Fibroblast of skin of right quadriceps (primary cell): Measurements from ENCODE around the gene DNAL1.
"Not testable (repeated sequence)": the region's sequence is repeated elsewhere in the genome, so short reads cannot be mapped to it uniquely, and the experiment has no call there.

Source experiments
- DNase-seq: peaks from one replicate; pipeline ENCODE4 v3.0.0-alpha.2; 2013

Gene DNAL1

DNA sequence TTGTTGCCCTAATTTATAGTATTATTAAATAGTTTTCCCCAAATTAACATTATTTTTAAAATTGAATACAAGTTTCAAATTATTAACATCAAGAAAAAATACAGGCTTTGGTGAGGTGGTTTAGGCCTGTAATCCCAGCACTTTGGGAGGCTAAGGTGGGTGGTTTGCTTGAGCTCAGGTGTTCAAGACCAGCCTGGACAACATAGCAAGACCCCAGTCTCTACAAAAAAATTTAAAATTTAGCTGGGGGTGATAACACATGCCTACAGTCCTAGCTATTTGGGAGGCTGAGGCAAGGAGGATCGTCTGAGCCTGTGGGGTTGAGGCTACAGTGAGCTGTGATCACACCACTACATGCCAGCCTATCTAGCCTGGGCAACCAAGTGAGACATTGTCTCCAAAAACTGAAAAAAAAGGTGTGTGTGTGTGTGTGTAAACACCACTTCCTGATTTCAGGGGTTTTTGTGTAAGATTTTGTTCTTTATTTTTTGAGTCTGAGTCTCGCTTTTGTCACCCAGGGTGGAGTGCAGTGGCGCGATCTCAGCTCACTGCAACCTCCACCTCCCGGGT, 3.9 kb upstream of the DNAL1 start:
- no peak for DNase-seq

DNA sequence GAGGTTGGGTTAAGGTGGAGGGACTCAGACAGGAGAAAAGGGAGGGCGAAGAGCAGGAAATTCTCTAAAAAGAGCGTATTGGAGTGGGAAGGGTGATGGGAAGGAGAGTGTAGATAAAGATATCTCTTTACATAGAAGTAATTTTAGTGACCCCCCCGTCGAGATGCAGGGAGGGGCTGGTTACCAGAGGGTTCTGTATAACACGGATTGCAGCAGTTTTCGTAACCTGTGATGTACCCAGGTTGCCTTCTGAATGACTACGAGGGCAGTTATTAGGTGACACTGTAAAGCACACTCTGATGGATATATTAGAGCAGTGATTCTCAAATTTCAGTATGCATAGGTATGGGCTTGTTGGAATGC, 443 bp downstream of the DNAL1 start:
- DNase-seq = no peak

DNA sequence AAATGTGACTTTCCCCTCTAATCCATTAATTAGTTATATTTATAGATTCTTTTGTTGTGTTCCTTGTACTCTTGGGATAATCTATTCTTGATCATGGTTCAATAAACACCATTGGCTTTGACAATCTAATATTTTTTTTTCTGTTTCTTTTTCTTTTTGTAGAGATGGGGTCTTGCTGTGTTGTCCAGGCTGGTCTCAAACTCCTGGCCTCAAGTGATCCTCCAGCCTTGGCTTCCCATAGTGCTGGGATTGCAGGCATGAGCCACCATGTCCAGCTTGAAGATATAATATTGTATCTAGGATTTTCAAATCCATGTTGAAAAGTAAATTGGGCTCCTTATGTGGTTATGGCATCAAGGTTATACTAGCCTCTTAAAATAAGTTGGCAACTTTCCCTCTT, 6.2 kb downstream of the DNAL1 start:
- no peak for DNase-seq

DNA sequence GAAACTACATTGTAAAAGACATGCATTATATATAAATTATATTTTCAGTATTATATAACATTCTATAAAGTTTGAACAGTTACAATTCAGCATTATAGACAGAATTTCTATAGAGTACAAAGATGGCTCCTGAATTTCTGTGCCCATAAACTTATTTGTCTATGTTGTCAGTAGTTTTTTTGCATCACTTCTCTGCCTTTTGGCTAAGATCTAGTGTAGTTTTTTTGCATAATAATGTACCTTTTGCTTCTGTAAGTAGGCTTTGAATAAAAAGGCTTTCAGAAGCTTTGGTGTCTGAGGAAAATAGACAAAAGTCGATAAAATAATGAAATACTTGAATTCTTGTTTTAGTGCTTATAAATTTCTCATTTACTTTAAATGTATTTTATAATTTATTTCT, 11.1 kb downstream of the DNAL1 start:
- DNase-seq = no peak

DNA sequence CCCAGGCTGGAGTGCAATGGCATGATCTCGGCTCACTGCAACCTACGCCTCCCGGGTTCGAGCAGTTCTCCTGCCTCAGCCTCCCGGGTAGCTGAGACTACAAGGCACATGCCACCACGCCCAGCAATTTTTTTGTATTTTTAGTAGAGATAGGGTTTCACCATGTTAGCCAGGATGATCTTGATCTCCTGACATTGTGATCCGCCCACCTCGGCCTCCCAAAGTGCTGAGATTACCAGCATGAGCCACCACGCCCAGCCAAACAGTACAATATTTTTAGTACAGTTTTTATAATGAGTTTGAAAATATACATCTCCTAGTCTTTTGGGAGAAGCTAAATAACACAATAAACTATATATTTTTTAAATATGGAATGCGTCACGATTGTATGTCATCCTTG, 14.4 kb downstream of the DNAL1 start:
- not testable (repeated sequence) for DNase-seq

DNA sequence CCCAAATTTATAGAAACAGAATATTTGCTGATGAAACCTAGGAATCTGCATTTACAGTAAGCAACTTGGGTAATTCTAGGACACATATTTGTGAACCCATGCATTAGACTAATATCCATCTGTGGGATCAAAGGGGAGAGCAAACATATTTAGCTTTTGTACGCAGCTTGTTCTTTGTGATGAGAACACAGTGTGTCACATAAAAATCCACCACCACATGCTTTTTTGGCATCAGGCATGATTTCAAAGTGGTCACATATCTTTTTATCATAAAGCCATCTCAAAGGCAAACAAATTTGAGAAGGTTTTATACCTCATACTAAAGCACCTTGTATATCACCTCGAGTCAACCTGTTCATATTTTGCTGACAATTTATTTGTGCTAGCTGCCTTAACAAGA, 15.7 kb downstream of the DNAL1 start:
- DNase-seq = no peak

DNA sequence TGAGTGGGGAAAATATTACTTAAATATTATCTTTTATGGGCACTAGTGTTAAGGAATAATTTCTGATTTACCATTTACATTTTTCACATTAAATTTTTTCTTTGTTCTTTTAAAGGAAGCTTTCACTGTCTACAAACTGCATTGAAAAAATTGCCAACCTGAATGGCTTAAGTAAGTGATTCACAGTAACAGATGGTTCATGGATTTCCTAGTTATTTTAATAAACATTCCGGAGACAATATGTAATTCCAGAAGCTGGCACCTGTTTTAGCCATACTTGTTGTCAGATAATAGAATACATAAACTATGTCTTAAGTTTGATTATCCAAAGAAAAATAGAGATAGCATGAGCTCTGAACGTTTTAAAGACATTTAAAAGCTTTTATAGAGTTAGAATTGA, 17.1 kb downstream of the DNAL1 start:
- no peak for DNase-seq

DNA sequence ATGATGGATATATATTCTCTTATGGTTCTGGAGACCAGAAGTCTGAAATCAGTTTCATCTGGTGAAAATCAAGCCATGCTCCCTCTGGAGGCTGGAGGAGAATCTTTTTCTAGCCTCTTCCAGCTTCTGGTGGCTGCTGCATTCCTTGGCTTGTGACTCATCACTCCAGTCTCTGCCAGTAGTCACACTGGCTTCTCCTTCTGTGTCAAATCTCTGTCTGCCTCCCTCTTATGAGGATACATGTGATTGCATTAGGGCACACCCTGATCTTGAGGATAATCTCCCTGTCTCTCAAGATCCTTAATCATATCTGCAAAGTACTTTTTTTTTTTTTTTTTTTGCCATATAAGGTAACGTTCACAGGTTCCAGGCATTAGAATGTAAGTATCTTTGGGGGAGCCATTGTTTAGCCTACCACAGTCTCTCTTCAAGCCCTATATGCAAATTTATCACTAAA, 17.7 kb downstream of the DNAL1 start:
- DNase-seq = peak; percentile 93

DNA sequence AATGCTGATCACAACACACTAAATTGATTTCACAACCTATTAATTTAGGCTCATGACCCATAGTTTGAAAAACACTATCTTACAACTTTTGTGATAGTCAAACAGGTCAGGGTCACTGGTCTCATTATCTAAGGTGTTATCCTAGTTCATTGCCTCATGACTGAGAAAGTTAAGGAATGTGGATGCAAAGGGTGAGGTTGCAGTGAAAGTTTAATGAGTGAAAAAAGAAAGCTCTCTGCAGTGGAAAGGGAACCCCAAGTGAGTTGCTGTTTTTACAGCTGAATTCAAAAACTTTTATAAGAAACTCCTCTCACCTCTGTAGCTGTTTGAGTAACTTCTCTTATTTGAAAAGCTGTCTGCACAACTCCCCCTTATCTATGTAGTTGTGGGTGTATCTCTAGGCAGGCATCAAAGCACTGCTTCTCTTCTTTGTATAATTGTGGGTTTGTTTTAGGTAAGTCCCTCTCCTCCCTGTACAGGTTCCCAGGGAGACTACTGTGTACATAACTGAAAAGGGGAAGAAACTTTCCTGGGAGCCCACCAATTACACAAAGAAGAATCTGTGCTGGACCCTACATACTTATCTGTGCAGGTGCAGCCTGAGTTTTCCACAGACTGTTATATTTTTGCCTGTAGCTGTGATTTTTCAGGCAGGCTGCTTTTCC, 18.9 kb downstream of the DNAL1 start:
- no peak for DNase-seq

DNA sequence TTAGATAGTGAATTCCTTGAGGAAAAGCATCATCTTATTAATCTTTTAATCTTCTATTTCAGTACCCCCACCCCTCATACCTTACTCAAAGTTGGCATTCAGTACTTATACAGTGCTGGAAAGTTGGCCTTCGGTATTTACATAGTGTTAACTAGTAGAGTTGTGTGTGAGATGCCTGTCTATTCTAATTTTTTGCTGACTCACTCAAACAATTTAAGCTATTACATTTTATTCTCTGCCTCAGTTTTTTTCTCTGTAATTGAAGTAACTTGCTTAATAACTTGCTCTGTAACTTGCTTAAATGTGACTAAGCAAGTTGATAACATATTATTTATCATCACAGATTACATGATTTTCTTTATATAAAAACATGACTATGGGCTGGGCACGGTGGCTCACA, 20.3 kb downstream of the DNAL1 start:
- DNase-seq = no peak

DNA sequence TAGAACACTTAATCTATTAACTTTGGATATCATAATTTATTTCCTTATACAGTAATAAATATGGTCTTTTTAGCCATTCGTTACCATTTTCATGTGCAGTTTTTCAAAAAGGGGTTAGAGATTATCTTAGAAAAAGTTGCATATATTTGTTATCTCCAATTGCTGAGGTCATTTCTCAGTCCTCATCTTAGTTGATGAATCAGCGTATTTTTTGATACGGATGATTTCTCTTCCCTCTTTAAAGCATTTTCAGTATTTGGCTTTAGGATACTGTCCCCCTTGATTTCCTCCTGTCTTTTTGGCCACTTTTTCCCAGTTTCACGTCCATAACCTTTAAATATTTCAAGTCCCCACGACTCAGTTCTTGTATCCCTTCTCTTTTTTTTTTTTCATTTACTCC, 21.8 kb downstream of the DNAL1 start:
- no peak for DNase-seq

DNA sequence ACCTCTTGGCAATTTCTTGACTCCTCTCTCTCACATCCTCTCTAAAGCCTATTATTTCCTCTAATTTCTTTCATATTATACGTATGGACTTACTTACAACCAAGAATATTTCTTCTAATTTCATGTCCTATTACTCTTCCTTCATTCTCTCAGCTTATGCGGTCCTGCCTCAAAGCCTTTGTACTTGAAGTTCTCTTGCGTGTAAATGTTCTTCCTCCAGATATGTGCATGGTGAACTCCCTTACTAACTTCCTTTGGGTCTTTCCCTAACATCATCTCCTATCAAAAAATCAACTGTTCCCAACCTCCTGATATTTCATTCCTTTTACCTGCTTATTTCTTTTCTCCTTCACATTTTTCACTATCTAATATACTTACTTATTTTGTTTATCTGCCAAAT, 23.1 kb downstream of the DNAL1 start:
- DNase-seq = no peak

DNA sequence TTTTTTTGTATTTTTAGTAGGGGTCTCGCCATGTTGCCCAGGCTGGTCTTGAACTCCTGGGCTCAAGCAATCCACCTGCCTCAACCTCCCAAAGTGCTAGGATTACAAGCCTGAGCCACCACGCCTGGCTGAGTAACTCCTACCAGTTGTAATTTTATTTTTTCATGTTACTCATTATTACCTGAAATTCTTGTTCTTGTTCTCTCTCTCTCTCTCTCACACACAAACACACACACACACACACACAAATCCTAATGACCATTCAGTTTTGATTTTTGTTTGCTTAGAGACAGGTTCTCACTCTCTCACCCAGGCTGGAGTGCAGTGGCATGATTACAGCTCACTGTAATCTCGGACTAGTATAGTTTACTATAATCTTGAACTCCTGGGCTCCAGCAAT, 30.2 kb downstream of the DNAL1 start:
- no peak for DNase-seq

DNA sequence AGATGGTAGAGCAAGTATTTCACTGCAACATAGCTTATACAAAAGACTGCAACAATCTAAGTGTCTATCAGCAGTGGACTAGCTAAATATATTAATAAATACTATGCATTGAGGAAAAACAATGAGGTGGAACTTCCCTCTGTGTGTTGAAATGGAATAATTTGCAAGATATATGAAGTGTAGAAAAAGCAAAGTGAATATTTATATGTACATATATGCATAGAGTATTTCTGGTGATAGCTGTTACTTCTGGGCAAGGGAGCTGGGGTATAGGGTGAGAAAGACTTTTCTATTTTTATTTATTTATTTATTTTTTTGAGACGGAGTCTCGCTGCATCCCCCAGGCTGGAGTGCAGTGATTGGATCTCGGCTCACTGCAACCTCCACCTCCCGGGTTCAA, 33.9 kb downstream of the DNAL1 start:
- no peak for DNase-seq

DNA sequence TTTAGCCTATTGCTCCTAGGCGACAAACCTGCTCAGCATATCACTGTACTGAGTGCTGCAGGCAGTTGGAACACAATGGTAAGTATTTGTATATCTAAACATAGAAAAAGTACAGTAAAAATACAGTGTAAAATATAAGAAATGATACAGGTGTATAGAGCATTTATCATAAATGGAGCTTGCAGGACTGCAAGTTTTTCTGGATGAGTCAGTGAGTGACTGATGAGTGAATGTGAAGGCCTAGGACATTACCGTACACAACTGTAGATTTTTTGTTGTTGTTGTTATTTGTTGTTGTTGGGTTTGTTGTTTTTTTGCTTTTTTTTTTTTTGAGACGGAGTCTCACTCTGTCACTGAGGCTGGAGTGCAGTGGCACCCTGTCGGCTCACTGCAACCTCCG, 36.0 kb downstream of the DNAL1 start:
- no peak for DNase-seq

DNA sequence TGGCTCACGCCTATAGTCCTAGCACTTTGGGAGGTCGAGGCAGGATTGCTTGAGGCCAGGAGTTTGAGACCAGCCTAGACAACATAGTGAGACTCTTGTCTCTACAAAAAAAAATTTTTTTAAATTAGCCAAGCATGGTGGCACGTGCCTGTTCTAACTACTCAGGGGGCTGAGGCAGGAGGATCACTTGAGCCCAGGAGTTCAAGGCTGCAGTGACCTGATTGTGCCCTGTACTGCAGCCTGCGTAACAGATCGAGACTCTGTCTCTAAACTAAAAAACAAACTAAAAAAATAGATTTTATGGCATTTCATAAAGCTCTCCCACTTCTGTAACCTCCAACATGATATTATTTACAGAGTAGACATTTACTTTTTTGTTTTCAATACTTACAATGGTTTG, 39.8 kb downstream of the DNAL1 start:
- DNase-seq = no peak

DNA sequence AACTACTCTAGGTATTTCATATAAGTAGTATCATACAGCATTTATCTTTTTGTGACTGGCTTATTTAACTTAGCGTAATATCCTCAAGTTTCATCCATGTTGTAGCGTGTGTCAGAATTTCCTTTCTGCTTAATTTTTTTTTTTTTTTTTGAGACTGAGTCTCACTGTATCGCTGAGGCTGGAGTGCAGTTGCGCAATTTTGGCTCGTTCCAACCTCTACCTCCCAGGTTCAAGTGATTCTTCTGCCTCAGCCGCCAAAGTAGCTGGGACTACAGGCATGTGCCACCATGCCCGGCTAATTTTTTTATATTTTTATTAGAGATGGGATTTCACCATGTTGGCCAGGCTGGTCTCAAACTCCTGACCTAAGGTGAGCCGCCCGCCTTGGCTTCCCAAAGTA, 40.5 kb downstream of the DNAL1 start:
- DNase-seq = no peak

DNA sequence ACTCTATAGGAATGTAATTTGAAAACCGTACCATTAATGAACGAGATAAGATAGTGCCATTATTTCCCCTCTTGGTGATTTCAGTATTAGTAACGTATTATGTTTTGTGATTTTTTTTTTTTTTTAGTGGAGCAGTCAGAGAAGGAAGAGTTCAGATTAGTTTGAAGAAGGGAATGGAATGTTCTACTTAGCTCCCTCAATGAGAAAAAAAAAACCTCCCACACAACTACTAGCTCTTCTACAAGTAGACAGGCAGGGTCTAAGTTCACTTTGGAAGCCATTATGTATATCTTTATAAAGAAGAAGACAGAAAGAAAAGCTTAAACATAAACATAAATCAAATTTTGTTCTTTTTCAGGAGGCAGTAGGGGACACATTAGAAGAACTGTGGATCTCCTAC, 42.1 kb downstream of the DNAL1 start:
- no peak for DNase-seq

DNA sequence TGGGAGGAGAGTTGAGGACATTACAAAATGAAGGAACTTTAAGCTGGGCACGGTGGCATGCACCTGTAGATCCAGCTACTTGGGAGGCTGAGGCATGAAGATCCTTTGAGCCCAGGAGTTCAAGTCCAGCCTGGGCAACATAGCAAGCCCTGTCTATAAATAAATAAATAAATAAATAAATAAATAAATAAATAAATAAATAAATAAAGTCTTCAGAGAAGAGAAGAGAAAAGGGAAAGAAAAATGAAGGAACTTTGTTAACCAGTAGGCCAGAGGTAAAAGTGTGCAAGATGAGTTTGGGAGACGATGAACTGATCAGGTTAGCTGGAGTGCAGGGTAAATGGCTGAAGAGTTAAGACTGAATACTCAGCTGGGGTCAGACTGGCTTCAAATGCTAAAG, 49.3 kb downstream of the DNAL1 start:
- no peak for DNase-seq

DNA sequence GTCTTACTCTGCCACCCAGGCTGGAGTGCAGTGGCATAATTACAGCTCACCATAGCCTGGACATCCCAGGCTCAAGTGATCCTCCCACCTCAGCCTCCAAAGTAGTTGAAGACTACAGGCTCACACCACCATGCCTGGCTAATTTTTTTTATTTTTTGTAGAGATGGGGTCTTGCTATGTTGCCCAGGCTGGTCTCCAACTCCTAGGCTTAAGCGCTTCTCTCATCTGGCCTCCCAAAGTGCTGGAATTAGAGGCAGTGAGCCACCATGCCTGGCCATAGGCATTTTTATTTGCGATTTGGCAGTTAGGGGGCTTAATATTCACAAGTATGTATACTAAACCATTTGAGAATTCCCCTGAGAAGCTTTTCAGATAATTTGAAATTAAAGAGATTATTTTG, 50.3 kb downstream of the DNAL1 start:
- no peak for DNase-seq

DNA sequence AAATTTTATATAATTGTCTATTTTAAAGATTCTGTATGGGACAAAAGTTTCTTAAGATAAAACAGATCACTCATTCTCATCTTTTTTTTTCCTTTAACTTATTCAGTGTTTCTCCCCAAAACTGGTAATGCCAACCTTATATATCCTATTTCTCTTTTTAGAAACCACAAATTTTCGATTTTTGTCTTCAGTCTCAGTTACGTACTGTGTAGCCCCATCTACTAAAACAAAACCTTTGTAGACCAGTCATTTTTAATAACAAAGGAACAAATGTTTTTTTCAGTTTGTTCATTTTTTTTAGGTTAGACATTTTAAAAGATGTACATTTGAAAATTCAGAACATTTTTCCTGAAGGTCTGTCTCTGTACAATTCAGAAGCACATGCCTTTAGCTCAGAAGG, 51.2 kb downstream of the DNAL1 start:
- DNase-seq = no peak

DNA sequence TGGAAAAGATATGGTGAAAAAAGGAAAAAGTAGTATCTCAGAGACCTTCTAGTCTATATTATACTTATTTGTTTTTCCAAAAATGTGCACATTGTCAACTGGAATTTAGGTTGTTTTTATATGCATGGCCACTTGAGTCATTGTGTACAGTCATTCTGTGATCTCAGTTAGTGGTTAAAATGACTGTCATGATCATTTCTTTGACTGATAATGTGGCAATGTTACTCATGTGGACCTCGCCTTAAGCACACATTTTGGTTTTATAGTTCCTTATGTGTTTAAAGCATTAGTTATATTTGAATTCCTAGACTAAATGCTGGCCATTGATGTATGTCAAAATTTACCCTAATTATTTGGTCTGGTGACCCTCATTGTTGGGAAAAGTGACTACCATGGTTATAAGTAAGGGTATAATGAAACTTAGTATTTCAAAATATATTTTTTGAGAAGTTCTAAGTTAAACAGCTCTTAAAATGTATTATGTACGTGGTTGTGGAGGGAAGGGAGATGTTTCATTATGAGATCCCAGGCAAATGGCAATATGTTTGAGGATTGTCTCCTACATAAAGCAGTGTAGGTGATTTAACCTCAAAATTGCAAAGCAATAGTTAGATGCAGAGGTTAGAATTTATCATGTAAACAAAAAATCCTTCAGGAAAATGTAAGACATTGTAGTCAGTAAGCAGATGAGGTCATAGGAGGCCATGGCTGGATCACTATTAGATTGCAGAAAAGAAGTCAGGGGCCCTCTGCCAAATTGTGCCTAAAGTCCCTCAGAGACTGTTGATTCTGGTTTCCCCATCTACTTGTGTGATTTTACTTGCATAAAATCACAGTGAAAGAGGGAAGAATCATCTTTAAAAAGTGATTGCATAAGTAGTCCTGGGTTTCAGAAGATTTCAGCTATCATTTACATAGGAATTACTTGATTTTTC, 51.9 kb downstream of the DNAL1 start:
- DNase-seq = peak; percentile 68

DNA sequence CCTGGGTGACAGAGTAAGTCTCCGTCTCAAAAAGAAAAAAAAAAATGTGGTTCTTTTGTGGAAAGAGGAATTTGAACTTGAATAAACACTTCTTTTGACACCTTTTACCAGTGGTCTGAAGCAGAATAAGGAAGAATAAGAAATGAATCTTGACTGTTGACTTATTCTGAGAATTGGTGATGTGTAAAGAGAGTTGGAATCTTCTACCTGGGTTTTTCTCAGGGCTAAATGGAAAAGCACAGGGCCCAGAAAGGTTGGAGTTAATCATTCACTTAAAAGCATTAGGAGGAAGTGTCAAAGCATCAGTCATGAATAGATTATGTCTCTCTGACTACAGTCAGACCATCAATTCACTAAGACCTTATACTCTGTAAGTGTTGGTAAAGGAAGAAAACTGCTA, 55.5 kb downstream of the DNAL1 start:
- DNase-seq = no peak

DNA sequence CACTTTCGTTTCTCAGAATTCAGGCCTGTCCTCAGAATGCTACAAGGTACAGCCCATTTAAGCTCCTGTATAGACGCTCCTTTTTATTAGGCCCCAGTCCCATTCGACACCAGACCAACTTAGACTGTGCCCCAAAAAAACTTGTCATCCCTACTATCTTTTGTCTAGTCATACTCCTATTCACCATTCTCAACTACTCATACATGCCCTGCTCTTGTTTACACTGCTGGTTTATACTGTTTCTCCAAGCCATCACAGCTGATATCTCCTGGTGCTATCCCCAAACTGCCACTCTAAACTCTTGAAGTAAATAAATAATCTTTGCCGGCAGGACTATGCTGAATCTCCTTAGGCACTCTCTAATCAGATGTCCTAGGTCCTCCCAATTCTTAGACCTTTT, 63.3 kb downstream of the DNAL1 start:
- DNase-seq = not testable (repeated sequence)
